ENCODE results near the gene MAP3K7. TPM values are rescaled to one million over a fixed set of nuclear protein-coding genes. Genes with fewer than 3 reads are reported as not detected.

Gene MAP3K7
- total RNA-seq, 1 experiment from 2014 or later, result 32.6 TPM

DNA sequence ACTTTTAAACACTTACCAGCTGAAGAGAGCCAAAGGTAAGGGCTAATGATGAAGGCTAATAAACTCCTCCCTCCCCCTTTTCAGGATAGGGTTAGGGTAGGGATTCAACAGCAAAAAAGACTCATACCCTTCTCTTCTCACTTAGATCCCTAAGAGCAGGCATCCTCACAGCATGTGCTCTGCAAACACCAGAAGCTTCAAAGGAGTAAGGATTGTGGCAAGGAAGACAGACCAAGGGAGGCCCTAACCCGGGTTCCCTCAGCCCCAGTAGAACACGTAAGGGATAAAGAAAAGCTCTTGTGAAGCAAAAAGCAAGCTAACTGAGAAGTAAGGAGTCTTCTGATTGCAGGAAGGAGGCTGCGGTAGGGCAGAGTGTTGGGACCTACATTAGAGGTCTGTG lies 11.6 kb downstream of the MAP3K7 start:
- TF ChIP-seq, protein P1, sequence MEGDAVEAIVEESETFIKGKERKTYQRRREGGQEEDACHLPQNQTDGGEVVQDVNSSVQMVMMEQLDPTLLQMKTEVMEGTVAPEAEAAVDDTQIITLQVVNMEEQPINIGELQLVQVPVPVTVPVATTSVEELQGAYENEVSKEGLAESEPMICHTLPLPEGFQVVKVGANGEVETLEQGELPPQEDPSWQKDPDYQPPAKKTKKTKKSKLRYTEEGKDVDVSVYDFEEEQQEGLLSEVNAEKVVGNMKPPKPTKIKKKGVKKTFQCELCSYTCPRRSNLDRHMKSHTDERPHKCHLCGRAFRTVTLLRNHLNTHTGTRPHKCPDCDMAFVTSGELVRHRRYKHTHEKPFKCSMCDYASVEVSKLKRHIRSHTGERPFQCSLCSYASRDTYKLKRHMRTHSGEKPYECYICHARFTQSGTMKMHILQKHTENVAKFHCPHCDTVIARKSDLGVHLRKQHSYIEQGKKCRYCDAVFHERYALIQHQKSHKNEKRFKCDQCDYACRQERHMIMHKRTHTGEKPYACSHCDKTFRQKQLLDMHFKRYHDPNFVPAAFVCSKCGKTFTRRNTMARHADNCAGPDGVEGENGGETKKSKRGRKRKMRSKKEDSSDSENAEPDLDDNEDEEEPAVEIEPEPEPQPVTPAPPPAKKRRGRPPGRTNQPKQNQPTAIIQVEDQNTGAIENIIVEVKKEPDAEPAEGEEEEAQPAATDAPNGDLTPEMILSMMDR (IDR thresholded peaks at IDR 0.05; ENCODE audit: unreplicated experiment), result no peak
- H3K36me3 Mint-ChIP-seq (ENCODE audit: insufficient read depth, unreplicated experiment), result no peaks in the 10 kb centered on the region
- H3K27ac Mint-ChIP-seq (ENCODE audit: low read depth, unreplicated experiment), result no peak overlapping the region
- no peak for DNase-seq (ENCODE audit: unreplicated experiment)
- POLR2A ChIA-PET, result no interaction called here
- no peak overlapping the region for H3K4me3 Mint-ChIP-seq (ENCODE audit: unreplicated experiment)
- no TSS peak for BruUV-seq (replicated peaks)
- H3K4me1 Mint-ChIP-seq (ENCODE audit: insufficient read depth, unreplicated experiment), result no peaks in the 10 kb centered on the region
- H3K9me3 Mint-ChIP-seq (ENCODE audit: unreplicated experiment), result no peaks in the 10 kb centered on the region
- CTCF ChIA-PET, result interaction anchor here (0.6 kb wide), 1 partner anchor 1631 kb away, joined by 3 read pairs; no protein-coding TSS in a partner anchor
- intact Hi-C loops (cut with micrococcal nuclease), result no loop called here
- no peaks in the 10 kb centered on the region for H3K27me3 Mint-ChIP-seq (ENCODE audit: insufficient read depth, unreplicated experiment)

DNA sequence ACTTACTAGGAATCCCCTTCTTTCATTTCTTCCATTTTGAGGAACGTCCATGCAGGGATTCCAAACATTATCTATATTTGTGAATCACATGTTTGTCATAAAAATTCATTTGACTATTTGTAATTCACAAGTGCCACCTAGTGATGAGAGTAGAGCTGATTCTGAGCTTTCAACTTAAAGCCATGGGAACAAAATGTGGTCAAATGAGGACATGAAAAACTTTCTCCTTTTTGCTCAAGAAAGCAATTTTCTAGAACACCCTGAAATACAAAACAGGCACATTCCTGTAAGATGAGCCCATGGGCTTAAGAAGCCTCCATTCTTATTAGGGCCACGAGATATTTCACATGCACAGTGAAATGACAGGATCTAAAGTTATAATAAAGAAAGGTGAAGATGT lies 12.3 kb downstream of the MAP3K7 start:
- POLR2A ChIA-PET, result no interaction called here
- TF ChIP-seq, protein P1 (IDR thresholded peaks at IDR 0.05; ENCODE audit: unreplicated experiment), result no peak
- H3K27ac Mint-ChIP-seq (ENCODE audit: low read depth, unreplicated experiment), result no peak overlapping the region
- H3K9me3 Mint-ChIP-seq (ENCODE audit: unreplicated experiment), result no peaks in the 10 kb centered on the region
- no peak overlapping the region for H3K4me3 Mint-ChIP-seq (ENCODE audit: unreplicated experiment)
- CTCF ChIA-PET, result interaction anchor here (0.6 kb wide), 1 partner anchor 1632 kb away, joined by 3 read pairs; no protein-coding TSS in a partner anchor
- H3K27me3 Mint-ChIP-seq (ENCODE audit: insufficient read depth, unreplicated experiment), result no peaks in the 10 kb centered on the region
- no peak for DNase-seq (ENCODE audit: unreplicated experiment)
- H3K36me3 Mint-ChIP-seq (ENCODE audit: insufficient read depth, unreplicated experiment), result peaks cover 4% of the 10 kb centered on the region
- no TSS peak for BruUV-seq (replicated peaks)
- peaks cover 4% of the 10 kb centered on the region for H3K4me1 Mint-ChIP-seq (ENCODE audit: insufficient read depth, unreplicated experiment)
- intact Hi-C loops (cut with micrococcal nuclease), result no loop called here

DNA sequence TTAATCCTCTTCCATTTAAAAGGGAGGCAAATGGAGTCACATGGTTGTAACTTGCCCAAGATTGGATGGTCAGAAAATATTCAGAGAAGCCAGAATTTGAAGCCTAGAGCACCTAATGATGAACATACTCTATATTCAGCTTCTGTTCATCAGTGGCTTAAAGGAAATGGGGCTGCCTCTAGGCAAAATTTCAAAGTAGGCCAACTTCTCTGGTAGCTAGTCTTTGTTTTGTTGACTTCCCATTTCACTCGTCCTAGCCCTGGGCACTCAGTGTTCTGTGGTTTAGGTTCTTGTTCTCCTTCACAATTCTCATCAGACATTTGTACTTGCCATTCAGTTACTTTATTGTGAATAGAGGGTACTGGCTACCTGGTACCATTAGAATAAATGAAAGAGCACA lies 13.2 kb downstream of the MAP3K7 start:
- peaks cover 7% of the 10 kb centered on the region for H3K36me3 Mint-ChIP-seq (ENCODE audit: insufficient read depth, unreplicated experiment)
- intact Hi-C loops (cut with micrococcal nuclease), result no loop called here
- H3K27me3 Mint-ChIP-seq (ENCODE audit: insufficient read depth, unreplicated experiment), result no peaks in the 10 kb centered on the region
- POLR2A ChIA-PET, result no interaction called here
- no TSS peak for BruUV-seq (replicated peaks)
- no peak overlapping the region for H3K27ac Mint-ChIP-seq (ENCODE audit: low read depth, unreplicated experiment)
- H3K4me3 Mint-ChIP-seq (ENCODE audit: unreplicated experiment), result no peak overlapping the region
- no peaks in the 10 kb centered on the region for H3K9me3 Mint-ChIP-seq (ENCODE audit: unreplicated experiment)
- H3K4me1 Mint-ChIP-seq (ENCODE audit: insufficient read depth, unreplicated experiment), result peaks cover 6% of the 10 kb centered on the region
- CTCF ChIA-PET, result interaction anchor here (0.6 to 1.0 kb wide), 2 partner anchors 40 to 208 kb away, joined by 3 read pairs; no protein-coding TSS in a partner anchor
- TF ChIP-seq, protein P1 (IDR thresholded peaks at IDR 0.05; ENCODE audit: unreplicated experiment), result no peak
- no peak for DNase-seq (ENCODE audit: unreplicated experiment)

DNA sequence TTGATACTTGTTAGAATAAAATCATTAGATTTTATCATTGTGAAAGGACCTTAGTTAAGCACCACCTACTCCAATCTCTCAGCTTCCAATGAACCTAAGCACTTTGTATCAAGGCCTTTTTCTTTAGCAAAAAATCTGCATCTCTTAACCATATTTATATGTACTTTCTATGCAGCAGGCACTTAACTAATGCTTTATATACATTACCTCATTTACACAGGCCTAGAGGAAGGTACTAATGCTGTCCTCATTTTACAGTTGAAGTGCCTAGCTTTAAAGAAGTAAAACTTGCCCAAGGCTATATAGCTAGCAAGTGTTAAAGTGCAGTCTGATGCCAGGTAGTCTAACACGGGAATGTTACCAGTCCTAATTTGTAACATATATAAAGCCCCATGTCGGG lies 14.0 kb downstream of the MAP3K7 start:
- no peaks in the 10 kb centered on the region for H3K27me3 Mint-ChIP-seq (ENCODE audit: insufficient read depth, unreplicated experiment)
- TF ChIP-seq, protein P1 (IDR thresholded peaks at IDR 0.05; ENCODE audit: unreplicated experiment), result no peak
- ChIA-PET CTCF (interaction anchor here (0.6 to 1.0 kb wide), 3 partner anchors 39 to 893 kb away, joined by 3 to 5 read pairs (median 4); no protein-coding TSS in a partner anchor), POLR2A (no interaction called here)
- H3K4me3 Mint-ChIP-seq (ENCODE audit: unreplicated experiment), result no peak overlapping the region
- H3K36me3 Mint-ChIP-seq (ENCODE audit: insufficient read depth, unreplicated experiment), result peaks cover 7% of the 10 kb centered on the region
- peaks cover 6% of the 10 kb centered on the region for H3K4me1 Mint-ChIP-seq (ENCODE audit: insufficient read depth, unreplicated experiment)
- DNase-seq (ENCODE audit: unreplicated experiment), result no peak
- no TSS peak for BruUV-seq (replicated peaks)
- intact Hi-C loops (cut with micrococcal nuclease), result no loop called here
- no peaks in the 10 kb centered on the region for H3K9me3 Mint-ChIP-seq (ENCODE audit: unreplicated experiment)
- no peak overlapping the region for H3K27ac Mint-ChIP-seq (ENCODE audit: low read depth, unreplicated experiment)

Data from MCF 10A (cell line).